Activated CD8-positive, alpha-beta memory T cell treated with anti-CD3 and anti-CD28 coated beads for 4 hours (primary cell): Measurements from ENCODE around the gene DLK1.

Source experiments
- DNase-seq, 2 donors: peaks; one replicate each; pipeline ENCODE4 v3.0.0-alpha.2; 2020; ENCODE audit warnings: low read depth in 2 of 2

DLK1 gene

DNA sequence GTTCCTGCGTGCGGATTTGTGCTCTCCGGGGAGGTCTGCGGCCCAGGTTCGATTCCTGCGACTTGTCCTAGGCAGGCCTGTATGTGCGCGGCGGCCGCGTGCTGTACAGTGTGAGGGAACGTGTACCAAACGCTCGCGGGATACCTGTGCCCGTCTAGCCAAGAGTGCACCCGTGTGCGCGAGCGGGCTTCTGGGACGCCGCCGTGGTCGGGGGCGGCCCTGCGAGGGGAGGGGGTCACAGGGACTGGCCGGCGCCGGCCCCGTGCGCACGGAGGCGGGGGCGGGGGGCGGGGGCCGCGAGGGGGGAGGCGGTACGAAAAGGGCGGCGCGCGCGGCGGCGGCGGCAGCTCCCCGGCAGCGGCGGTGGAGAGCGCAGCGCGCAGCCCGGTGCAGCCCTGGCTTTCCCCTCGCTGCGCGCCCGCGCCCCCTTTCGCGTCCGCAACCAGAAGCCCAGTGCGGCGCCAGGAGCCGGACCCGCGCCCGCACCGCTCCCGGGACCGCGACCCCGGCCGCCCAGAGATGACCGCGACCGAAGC lies at the start of gene DLK1:
Gene DLK1 (plus strand): TSS at position 343 of the 536 bp plus-strand sequence. CDS start 177 bp downstream, at position 520.
- no peak for DNase-seq

DNA sequence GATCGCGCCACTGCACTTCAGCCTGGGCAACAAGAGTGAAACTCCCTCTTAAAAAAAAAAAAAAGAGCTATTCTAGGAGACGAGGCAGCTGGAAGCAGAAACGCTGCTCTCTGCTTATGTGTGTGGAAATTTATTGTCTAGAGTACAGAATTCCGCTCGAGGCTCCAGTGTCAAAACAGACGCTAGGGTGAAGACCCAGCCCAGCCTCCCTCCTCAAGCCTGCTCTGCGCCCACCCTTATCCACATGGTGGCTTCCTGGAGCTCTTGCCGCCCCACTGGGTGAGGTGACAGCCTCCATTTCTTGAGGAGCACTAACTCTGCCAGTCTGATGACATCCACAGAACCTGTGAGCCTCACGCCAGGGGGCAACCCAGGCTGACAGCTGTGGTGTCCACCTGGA lies 49.5 kb upstream of the DLK1 start:
- DNase-seq: no peak

DNA sequence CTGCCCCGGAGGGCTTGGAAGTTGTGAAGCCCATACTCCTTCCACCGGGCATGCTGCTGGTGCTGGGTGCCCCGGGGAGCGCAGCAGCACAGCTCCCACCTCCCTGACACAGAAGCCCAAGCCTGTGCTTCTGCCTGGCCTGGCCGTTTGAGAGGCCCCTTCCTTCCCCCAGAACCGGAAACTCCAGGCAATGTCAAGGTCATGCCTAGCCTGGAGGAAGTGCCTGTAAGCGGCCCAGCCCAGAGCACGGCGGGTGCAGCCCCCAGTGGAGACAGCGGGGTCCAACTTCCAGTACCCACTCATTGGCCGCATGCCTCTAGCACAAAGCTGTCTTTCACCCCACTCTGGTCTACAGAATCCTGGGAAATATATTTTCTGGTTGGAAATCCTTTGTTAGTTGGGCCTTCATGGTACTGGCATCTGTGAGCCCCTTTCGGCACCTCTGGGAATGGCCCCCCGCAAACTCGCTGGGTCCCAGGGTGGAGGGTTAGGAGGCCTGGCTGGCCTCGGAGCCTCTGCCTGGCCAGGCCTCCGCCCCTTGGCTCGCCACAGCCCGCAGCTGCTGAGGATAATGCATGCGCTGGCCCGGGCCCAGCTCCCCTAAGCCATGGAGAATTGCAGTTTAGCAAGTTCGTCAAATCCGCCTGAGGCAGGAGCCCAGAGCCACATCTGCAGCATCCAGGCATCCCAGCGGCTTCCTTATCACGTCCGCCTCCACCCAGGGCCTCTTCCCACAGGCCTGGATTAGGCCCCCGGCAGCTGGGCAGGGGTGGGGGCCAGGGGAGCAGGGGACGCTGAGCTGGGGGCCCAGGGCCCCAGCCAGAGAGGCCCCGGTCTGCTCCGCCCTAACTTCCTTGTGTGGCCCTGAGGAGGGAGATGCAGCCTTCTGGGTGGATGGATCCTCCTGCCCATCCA lies 48.9 kb upstream of the DLK1 start:
- DNase-seq: no peak

DNA sequence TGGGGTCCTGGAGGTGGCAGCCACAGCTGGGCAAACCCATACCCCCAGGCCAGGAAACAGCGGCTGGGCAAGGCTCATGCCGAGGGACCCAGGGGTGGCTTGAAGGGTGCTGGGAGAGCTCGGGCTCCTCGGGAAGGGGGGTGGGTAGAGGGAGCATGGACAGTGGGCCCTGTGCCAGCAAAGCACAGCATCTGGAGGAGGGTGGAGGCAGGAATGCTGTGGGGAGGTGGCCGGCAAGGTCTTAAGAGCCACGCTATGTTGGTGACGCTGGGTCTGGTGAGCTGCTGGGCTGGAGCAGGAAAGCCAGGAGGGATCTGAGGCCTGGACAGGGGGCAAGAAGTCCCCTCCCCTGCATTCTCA lies 48.2 kb upstream of the DLK1 start:
- no peak for DNase-seq

DNA sequence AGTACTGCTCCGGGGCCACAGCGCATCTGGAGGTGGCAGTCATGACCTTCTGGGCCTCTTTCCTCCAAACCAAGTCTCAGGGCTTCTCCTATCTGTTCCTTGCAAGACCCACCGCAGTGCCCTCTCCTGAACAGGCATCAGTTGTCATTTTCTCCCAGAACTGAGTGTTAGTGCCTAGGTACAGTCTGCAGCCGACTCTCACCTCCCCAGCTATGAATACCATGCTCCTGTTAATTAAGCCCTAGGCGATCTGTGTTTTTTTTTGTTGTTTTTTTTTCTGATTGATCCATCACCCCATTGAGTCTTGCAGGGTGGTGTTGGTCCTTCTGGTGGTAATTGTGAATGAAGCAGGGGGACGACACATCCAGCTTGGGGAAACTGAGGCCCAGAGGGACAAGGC lies 47.5 kb upstream of the DLK1 start:
- no peak for DNase-seq

- DNase-seq: no peak
These were observed 46.8 kb upstream of the DLK1 start for GRCh38 chr14:100679707-100680438.

GRCh38 chr14:100680439-100681051 lies 46.1 kb upstream of the DLK1 start:
- no peak for DNase-seq

DNA sequence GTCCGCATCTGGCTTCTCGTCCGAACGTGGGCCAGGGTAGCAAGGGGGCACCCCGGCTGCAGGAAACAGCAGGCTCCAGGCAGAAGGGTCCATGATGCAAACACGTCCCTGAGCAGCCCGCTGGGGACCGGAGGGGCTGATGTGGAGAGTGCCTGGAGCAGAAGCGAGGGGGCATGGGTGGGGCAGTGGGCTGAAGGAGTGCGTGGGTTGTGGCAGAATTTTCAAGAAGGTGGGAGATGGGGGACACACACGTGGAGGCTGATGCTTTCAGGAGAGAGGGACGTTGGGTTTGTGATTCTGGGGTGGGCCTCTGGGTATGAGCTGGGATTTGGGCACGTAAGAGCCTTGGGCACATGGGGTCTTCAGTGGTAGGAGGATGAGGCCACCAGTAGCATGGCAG lies 45.6 kb upstream of the DLK1 start:
- DNase-seq: no peak

GRCh38 chr14:100682749-100683148 lies 43.9 kb upstream of the DLK1 start:
- DNase-seq: no peak

- no peak for DNase-seq
These were observed 43.1 kb upstream of the DLK1 start for GRCh38 chr14:100683578-100683977.

GRCh38 chr14:100684154-100684553 lies 42.5 kb upstream of the DLK1 start:
- DNase-seq: no peak

- DNase-seq: no peak
These were observed 41.7 kb upstream of the DLK1 start for GRCh38 chr14:100684961-100685360.

- DNase-seq: no peak
These were observed 39.8 kb upstream of the DLK1 start for GRCh38 chr14:100686858-100687257.

DNA sequence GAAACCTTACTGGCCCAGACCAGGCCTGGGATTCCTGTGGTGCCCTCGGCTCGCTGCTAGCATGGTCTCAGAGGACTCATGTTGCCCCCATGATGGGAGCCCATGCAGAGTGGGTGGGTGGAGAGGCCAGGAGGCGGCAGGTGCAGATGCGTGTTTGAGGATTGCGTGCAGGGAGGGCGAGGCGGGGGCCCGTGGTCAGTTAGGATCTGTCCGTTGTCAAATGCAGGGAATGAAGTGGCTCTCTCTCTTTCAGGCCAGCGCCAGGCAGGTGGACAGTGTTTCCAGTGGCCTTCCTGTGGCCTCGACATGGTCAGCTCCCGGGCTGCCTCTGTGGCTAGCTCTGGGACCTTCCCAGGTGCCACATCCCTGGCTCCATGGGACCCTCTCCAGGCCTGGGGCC lies 39.3 kb upstream of the DLK1 start:
- no peak for DNase-seq

DNA sequence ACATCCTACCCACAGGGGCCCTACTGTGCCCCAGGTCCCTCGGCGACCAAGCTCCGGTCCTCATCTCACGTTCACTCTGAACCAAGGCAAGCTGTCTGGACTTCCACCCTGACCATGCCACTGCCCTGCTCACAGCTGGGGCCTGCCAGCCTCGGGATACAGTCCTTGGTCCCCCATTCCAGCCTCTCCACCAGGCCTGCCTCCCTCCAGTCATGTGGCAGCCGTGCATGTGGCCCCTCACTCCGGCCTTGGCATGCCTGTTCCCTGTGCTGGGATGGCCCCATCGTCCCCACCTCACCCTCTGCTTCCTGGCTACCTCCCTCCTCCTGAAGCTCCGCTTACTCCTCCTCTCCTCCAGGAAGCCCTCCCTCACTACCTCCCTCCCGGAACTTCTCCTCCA lies 38.6 kb upstream of the DLK1 start:
- no peak for DNase-seq

- DNase-seq: no peak
These were observed 37.9 kb upstream of the DLK1 start for GRCh38 chr14:100688598-100689461.

DNA sequence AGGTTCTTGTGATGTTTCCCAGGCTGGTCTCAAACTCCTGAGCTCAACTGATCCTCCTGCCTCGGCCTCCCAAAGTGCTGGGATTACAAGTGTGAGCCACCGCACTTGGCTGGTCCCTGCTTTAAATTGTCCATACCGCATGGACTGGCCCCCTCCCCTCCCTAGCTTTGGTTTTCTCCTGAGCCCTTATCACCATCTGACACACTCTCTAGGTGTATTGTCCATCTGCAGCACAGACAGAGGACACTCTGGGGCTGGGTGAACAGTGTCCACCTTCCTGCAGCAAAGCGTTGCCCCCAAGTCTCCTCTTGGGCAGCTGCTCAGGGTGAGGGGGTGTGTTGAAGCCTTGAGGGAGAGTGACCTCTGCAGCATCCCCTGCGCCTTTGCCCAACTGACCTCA lies 36.0 kb upstream of the DLK1 start:
- DNase-seq: no peak

GRCh38 chr14:100691395-100692056 lies 35.2 kb upstream of the DLK1 start:
- no peak for DNase-seq

- DNase-seq: no peak
These were observed 34.4 kb upstream of the DLK1 start for GRCh38 chr14:100692256-100692655.

GRCh38 chr14:100692859-100693558 lies 33.7 kb upstream of the DLK1 start:
- no peak for DNase-seq
